Stimulated activated CD4-positive, alpha-beta T cell treated with anti-CD3 and anti-CD28 coated beads, Interleukin-2, amount 100 ng/mL, for 24 hours (primary cell): Measurements from ENCODE around the gene RPTOR.

Source experiments
- DNase-seq, 2 donors: peaks; one replicate each; pipeline ENCODE4 v3.0.0-alpha.2; 2020

RPTOR gene

GRCh38 chr17:80824549-80825470, 280.2 kb downstream of the RPTOR start:
- no peak for DNase-seq

DNA sequence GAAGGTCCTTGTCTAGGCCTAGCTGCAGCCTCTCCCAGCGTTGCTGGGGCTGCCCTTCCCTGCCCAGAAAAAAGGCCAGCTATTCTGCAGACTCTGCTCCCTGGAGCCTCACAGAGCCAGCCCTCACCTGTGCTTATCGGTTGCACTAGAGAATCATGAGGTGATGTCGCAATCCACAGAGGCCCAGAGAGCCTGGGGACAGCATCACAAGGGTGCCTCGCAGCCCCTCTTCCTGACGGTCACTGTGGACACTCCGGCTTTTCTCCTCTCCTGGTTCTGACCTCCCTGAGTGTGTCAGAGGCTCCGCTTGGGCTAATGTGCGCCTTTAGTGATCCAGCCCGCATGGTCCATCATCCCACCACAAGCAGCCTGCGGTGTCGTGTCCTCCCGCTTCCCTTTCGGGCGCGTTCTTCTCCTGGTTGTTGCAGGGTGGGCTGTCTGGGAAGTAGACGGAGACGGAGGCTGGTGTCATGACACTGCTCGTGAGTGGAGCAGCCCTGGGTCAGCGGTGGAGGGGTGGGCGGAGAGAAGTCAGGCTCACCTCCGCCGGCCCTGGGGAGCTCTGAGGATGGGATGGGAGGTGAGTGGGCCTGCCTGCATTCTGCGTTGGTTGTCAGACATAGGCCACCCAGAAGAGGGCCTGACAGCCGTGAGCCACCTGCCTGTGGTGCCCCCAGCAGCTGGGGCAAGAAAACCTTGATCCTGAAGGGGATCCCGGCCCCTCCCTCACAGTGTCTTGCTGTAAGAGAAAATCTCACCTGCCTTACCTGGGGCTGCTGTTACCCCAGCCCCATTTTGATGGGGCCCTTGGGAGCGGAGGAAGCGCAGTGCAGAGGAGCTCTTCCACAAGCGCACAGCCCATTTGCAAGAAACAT, 281.1 kb downstream of the RPTOR start:
- no peak for DNase-seq

DNA sequence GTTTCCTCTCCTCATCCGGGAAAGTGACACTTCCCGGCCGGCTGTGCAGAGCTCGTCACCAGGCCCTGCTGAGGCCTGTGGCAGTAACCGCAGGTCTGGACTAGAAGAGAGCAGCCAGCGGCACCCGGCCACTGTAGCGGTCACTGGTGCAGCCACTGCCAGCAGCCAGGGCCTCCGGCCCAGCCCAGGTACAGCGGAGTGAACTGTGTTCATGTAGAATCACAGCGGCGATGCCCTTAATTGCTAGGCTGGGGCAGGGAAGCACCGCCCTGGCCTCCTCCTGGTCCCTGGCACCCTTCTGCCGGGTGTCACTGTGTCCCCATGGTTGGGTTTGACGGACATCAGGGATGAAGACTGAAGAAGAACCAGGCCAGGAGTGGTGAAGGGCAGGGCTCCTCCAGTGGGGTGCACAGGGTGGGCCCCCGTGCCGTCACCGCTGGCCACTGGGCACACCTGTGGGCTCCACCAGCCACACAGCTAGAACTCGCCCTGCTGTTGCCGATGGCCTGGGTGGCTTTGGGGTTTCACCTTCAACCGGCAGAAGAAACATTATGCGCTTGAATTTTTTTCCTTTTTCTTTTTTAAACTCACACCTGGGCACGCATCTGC, 281.8 kb downstream of the RPTOR start:
- DNase-seq = no peak

DNA sequence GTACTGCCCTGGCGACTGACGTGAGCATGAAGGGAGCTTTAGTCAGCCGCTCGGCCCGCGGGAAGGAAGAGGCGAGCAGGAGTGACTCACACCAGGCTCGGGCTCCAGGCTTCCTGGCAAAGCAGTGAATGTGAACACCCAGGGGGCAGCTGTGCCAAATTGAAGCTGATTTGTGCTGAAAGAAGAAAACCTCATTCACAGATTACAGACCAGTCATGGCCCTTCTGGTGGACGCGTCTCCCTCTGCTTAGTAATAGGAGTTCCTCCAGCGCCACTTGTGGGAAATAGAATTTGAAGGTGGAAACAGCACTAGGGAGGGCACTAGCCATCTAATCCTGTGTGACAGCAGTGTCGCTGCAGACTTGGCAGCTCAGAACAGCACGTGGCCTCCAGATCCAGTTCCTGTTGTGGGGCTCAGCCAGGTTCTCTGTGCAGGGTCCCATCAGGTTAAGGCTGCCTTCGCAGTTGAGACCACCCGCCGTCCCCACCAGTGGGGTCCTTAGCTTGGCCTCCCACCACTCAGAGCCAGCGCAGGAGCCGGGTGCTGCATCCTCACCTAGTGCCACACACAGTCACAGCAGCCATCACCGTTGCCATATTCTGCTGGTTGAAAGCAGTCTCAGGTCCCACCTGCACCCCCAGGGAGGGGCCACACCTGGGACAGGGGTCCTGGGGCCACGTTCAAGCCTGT, 282.5 kb downstream of the RPTOR start:
- DNase-seq = peak in 1 of 2 donors; percentile 40

DNA sequence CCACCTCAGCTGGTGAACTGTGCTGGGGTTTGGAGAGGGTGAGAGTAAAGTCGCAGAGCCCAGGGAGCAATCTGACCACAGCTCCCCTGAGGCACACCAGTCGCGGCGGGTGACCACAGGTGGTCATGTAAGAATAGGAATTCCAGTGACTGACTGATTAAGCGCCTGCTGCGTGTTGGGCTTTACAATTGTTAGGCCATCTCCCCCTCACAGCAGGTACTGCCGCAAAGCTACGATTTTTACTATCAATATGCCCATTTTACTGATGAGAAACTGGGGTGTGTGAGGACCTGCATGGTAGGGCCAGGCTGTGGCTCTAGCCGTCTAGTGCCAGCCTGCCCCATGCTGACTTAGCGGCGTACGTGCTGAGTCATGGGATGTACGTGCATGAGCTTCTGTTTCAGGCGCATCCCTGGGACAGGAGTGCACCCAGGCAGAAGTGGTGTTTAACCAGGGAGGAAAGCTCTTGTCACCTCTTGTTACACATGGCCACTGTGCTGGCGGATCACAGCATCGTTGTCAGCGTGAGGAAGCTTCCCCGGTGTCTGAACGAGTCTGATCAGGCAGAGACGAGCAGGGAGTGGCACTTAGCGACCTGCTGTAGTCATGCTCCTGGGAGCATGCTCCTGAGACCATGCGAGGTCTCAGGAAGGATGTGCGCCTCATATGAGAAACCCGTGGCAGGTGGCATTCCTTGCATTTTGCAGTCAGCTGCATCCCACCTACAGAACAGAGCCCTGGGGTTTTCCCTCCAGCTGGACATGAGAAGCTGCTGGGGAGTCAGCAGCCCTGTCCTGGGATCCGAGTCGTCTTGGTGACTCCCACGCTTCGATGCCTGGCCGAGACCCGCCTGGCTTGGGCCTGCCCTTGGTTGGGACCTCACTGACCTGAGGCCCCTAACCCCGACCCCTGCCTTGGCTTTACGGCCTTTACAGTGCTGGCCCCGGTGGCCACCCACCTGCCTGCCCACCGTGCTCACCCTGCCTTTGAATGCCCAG, 283.3 kb downstream of the RPTOR start:
- DNase-seq = no peak

- no peak for DNase-seq
Measured at GRCh38 chr17:80829166-80829813, 284.7 kb downstream of the RPTOR start.

GRCh38 chr17:80830020-80830780, 285.6 kb downstream of the RPTOR start:
- DNase-seq = no peak

GRCh38 chr17:80831491-80831890, 286.9 kb downstream of the RPTOR start:
- no peak for DNase-seq

DNA sequence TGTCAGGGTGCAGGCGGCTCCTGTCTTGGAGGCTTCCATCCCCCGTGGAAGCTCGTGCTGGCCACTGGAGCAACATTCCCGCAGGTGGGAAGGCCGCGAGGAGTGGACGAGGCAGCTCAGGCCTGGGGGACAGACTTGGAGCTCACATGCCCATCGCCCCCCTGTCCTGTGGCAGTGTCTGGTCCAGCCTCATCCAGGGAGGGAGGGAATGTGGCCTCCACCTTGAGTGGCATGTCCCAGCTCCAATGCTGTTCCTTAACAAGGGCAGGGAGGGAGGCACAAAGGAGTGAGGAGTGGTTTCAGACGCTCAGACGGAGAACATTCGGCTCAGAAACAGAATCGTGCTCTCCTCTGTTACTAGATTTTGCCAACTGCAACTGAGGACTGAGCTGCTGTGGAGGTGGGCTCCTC, 287.6 kb downstream of the RPTOR start:
- no peak for DNase-seq

- DNase-seq = peak; percentile 86 to 87
Measured at GRCh38 chr17:80832888-80833583, 288.4 kb downstream of the RPTOR start.

DNA sequence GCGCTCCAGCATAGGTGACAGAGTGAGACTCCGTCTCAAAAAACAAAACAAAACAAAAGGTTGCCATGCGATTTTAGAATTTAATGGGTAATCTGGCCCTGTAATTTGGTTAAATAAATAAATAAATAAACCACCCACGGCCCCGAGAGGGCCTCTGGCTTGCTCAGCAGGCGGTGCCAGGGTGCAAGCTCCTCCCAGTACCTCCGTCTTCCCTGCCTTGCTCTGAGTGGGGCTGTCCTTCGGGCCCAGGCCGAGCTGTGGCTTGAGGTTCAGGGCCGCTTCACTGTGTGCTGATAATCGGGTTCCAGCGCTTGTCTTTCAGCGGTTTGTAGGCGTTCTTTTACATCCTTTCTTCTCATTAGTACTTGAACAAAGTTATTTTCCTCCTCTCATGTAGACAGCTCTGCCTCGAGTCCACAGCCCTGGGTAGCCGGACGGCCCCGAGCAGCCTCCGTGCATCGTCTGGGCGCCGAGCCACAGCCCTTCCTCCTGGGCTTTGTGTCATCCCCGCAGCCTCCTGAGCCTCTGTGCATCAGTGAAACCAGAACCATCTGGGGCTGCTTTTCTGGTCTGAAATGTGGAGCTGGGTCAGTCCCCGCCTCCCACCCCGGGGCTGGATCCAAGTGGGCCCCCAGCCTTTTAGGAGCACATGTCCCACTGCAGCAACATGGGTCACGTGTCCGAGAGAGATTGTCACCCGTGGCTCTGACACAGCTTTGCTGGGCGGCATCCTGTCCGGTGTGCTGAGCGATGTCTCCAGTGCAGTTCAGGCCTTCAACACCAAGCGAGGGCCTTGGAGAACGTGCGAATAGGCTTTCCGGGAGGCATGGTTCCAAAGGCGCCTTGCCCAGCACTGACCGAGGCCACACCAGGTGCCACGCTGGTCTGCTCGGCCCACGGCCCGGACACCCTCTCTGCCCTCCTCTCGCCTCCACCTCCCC, 289.6 kb downstream of the RPTOR start:
- no peak for DNase-seq

- no peak for DNase-seq
Measured at GRCh38 chr17:80834893-80835275, 290.2 kb downstream of the RPTOR start.

DNA sequence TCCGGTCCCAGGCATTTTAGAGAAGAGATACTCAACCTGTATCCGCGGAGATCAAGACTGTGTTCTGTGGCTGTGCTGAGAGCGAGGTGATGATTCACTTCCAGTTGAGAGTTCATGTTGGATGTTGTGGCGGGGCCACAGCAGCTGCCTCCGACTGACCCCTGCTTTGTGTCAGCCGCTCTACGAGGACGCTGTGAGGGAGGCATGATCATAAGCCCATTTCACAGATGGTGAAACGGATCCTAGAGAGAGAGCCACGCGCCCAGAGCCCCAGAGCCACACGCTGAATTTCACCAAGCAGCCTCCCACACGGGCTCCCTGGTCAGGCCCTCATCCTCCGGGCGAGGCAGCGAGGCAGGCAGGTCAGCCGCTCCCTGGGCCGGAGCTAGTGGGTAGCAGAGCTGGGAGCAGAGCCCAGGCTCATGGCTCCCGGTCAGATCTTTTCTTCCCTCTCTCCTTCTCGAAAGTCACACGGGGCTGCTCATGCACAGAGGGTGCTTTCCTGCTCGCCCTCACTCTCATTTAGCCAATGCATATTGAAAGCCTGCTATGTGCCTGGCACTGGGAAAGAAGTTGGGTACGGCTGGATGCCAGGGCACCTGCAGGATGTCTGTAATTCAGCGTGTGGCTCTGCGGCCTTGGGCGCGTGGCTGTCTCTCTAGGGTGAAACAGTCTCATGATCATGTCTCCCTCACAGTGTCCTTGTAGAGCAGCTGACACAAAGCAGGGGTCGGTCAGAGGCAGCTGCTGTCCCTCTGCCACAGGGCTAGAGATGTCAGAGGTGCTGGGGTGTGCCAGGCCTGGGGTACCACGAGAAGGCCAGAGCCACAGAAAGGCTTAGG, 291.4 kb downstream of the RPTOR start:
- no peak for DNase-seq

- no peak for DNase-seq
Measured at GRCh38 chr17:80836658-80836965, 292.0 kb downstream of the RPTOR start.

DNA sequence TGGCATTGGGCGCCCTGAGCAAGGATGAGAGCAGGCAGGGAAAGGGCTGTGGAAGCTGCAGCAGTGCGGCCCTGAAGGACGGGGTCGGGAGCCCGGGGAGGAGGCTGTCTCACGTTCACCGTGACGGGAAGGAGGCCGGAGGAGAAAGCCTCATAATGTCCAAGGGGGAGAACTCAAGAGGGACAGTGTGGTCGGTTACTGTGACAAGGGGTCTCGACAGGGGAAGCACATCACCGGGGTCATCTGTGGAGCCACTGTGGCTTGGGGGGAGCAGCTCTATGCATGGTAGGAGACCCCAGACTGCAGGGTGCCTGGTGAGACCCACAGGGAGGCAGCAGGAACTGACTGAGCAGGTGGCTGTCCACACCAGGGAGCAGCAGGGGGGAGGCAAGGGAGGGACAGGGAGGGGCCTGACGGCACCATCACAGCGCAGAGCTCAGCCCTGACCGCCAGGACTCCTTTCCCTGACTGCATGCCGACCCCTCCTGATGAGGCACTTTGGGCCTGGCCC, 292.4 kb downstream of the RPTOR start:
- DNase-seq = no peak

DNA sequence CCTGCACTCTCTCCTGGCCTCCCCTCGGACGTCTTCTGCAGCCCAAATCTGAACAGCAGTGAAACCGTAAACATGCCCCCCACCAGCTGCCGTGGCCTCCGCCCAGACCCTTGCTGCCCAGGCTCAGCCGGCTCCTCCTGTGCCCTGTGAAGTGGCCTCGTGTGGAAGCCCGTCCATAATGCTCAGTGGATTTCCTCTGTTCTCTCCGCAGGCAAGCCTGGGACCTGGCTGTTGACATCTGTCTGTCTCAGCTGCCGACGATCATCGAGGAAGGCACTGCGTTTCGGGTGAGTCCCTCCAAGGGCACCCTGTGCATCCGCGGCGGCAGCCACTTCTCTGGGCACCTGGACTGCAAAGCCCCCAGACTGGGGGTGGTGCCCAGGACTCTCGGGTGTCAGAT, 293.1 kb downstream of the RPTOR start:
- DNase-seq = no peak

GRCh38 chr17:80838311-80839025, 293.8 kb downstream of the RPTOR start:
- DNase-seq = no peak
